GM21619 (cell line): ENCODE measurements around the gene SLC25A13.
"Not testable (repeated sequence)": the region's sequence is repeated elsewhere in the genome, so short reads cannot be mapped to it uniquely, and the experiment has no call there.

ENCODE experiments used
- ATAC-seq: cut with Tn5 transposase; IDR thresholded peaks from one replicate; pipeline ENCODE4 v1.9.1; 2021; ENCODE audit not compliant: unreplicated experiment

Gene SLC25A13

DNA sequence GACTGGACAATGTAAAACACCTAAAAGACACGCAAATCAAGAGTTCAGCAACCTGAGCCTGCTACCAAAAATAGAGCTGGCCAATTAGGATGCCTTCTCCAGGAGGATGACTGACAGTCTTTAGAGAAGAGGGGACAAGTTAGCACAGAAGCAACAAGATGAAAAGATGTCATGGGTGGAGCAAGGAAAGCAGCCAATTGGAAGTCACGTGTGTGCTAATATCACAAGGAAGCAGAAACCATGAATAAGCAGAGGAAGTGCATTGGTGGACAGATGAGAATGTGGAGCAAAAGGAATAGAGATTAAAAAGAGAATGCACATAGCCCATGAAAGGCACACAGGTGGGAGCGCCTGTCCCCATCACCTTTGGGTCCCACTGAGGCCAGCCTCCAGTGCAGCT, 148.1 kb downstream of the SLC25A13 start:
- no peak for ATAC-seq

DNA sequence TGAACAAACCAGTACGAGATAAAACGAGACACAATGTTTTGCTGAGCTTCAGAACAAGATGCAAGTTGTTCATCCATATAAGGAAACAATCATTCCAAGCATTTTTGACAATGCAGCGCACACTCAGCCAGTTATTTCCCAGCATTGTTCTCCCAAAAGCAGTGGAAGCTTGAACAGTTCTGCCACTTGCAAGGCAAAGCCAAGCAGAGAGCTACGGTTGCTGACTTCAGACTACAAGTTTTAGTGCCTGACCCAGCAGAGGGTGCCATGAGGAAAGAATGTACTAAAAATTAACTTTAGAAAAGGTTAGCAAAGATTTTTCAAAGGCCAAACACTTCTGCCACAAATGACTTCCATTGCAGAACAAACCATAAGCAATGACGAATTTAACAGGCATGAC, 152.5 kb downstream of the SLC25A13 start:
- no peak for ATAC-seq

DNA sequence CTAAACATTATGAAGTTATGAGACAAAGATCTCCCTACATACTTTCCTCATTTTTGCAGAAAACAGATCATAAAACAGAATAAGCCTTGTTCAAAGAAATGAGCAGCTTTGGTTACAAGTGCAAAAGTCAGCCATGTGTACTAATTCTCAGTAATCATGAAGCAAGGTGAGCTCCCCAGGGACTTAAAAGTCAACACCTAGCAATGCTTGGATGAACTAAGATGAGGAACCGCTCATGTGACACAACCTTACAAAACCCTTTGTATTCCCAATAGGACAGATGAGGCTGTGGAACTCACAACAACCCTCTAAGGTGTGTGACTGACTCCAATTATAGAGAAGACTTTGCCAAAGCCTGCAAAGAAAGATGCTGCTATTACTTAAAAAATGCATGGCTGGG, 154.5 kb downstream of the SLC25A13 start:
- no peak for ATAC-seq

DNA sequence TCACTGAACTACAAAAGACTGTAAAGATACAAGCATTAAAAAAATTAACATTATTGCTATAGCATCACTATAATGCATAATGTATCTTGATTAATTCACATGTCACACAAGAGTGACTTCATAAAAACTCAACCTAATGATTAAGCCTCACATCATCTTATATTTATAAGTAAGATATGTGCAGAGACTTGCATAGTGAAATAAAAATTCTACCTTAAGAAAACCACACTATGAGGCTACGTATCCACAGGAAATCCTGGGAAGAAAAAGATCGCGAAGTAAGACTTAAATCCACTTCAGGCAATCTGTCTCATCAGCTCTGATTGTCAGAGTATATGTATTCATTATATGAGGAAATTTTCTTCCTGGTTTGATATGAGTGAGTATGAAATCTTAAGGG, 160.0 kb downstream of the SLC25A13 start:
- no peak for ATAC-seq

DNA sequence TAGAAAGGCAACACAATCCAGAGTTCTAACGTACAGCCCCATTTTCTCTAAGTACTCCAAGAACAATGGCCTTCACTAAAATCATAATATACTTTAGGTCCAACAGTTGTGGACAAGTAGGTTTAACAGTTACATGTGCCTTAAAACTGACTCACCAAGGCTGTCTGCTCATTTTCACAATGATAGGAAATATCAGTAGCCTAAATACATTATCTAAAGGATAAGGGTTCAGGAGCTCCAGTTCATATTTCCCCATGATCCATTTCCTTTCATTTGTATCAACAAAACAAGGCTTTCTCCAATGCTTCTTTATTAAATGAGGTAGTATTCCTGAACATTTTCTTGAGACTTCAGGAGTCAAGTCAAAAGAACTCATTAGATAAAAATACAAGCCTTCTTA, 164.0 kb downstream of the SLC25A13 start:
- no peak for ATAC-seq

DNA sequence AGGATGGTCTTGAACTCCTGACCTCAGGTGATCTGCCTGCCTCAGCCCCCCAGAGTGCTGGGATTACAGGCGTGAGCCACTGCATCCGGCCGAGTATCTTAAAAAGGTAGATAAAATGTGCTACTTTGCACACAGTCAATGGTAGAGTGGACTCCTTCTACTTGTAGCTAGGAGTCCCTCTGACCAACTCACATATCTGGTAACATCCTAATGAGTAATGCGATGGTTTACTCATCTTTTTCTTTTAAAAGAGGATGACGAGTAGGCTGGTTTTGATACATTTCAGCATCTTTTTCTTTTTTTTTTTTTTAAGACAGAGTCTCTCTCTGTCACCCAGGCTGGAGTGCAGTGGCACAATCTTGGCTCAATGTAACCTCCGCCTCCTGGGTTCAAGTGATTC, 167.4 kb downstream of the SLC25A13 start:
- ATAC-seq: not testable (repeated sequence)

DNA sequence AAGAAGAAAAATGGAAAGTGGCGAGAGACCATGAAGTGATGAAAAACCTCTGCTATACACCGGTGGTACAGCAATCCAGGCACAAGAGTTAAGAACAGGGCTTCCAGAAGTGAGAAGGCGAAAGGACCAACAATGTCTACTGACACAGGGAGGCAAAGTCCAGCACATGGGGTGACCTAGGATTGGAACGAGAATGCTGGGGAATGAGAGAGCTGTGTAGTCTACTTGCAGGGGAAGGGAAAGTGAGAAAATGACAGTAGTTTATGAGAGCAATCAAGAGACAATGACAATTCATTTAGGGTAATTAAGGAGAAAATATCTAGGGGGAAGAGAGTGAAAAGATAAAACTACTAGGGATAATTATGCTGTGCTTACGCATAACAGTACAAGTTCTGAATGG, 169.2 kb downstream of the SLC25A13 start:
- no peak for ATAC-seq

DNA sequence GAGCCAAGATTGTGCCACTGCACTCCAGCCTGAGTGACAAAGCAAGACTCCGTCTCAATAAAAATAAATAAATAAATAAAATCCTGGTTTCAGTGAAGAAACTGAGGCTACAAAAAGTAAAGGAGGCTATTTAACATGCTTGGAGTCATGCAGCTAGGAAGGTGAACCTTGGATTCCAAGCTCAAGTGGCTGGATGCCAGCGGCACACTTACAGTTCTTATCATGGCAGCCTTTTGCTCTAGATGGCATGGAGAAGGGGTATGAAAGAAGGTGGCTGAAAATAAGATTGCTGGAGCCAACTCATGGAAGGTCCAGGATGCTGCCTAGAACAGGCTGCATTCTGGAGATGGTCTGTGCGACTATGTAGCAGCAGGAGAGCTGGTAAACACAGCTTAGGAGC, 170.0 kb downstream of the SLC25A13 start:
- ATAC-seq: no peak

DNA sequence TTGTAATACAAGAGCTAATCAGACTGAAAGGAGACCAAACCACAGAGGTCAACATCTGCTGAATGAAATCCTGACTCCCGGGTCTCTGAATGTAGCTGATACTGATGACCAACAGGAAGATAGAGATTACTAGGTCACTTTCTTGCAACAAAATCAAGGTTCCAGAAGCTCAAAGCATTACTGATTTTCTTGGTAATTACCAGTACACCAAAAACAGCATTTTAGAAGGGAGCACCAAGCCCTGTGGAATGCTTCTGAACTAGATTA, 177.7 kb downstream of the SLC25A13 start:
- ATAC-seq: no peak

DNA sequence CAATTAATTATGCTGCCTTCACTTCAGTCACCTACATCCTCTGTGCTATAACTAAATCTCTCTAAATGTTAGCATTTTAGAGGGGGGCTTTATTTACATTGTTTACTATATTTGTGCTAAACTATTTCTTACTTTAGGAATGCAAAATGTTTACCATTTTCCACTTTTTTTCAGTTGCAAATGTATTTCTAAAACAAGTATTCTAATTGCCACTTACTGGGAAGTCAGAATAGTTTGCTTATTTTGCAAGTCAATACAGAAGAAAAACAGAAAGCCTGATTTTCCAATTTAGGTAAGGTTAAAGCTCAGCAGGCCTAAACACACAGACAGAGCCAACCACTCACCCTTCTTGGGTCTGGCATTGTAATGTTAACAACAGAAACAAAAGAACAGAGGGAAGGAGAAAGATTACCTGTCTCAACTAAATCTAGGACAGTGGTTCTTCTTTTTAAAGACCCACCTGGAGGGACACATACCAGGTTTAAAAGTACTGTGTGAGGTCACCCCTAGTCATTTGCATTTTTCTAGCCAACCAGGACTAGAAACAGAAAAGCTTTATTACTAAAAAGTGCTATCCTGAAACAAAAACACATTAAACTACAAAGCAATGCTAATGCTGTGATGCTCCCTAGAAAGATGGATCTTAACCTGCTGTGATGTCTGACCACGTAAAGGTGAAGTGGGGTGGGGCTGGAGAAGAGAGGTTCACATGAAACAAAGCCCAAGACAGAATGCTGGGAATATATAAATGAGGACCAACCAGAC, 178.2 kb downstream of the SLC25A13 start:
- no peak for ATAC-seq

DNA sequence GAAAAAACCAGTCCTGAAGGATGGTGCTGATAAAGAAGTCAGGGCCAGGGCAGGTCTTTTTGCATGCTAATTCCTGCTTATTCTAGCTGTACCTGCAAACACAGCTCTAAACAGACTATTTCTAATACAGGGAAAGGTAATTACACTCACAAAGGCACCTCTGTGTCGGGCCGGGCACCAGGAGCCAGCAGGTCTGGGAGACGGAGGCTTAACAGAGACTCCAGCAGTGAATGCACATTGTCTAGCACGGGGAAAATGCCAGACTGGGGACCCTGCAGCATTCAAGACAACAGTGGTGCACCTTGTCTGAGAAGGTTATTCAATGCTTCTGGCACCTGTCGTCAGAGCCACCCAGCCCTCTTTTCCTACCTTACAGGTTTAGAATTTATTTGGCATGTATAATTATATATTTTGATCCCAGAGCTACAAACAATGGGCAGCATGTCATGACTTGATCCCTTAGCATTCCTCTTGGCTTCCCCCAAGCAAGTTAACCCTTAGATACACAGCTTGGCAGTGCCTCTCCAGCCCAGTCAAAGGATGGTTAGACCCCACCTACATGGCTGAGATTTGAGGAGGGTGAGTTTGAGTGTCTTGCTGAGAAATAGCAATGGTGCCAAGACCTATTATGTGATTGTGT, 185.2 kb downstream of the SLC25A13 start:
- no peak for ATAC-seq

DNA sequence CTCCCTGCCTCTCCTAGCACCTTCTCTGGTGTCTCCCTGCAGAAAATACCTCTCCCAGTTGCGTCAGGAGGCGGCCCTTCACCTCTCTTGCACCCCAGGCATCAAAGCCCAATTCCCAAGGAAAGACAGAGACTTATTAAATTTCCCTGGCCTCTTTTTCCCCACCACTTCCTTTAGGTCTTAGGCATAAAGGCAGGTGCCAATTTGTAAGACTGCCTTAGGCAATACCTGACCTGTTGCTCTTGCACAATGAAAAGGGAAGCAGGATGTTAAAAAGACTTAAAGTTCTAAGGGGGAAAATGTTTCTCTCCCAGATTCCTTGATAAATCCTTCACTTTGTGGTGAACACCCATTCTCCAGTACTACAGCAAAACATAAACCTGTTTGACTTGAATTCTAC, 186.7 kb downstream of the SLC25A13 start:
- no peak for ATAC-seq

DNA sequence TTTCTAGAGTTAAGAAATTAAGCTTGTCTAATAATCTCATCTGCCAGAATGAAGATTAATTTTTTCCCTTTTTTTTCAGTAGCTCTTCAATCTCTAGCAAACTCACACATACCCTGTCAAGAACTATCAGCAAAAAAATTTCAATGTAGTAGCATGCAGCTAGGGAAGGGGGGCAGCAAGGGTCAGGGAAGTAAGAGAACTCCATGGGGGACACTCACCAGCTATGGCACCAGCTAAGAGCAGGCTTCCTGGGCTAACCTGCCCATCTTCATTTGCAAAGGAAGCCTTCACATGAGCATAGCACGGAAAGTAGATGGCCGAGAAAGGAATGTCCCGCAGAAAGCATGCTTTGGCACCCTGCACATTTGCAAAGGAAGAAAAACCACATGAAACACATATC, 190.4 kb downstream of the SLC25A13 start:
- ATAC-seq: no peak

DNA sequence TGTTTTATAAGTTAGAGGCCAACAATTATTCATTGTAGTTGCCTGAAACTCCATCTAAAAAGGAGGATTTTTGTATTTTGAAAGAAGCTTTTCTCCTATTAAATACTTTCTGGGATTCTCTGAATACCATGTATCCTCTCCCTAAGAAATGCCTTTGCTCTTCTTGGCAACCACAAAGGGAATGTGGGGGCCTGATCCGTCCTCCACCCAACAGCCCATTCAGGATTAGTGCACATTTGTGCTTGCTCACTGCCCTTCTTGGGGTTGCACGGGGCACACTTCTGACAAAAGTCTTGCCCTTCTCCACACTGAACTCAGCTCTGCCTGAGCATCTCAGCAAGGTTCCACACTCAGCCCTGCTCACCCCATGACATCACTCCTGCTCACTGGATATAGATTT, 194.2 kb downstream of the SLC25A13 start:
- ATAC-seq: no peak

DNA sequence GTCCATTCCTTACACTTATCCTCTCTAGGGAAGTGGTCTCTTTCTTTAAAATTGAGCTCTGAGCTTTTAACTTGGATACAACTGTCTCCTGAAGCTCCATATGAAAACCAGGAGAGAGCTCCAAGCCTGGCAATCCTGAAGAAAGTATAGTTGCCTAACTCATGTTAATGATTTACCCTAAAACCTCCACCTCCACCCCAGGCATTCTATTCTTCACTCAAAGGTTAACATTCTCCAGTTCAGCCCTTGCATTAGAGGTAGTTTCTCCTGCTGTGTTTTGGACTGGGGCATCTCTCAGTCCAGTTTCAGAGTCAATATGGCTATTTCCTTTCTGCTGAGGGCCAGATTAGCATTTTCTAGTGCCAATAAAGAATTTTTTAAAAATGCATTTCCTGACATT, 195.5 kb downstream of the SLC25A13 start:
- ATAC-seq: no peak

DNA sequence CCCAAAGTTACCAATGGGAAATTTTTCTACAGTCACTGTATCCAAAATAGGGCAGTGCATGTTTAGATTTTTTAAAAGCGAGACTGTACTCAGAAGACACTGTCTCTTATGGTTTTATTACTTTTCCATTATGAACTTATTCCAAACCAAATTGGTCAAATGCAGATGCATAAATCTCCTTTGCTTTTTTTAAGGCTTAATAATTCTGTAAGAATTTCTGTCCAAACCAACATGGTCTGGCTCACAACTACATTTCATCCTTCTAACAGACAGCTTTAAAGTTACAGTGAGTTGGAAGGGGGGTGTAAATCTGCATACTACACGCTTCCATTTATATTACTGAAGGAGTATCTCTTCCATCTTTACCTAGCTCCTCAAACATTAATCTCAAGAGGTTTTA, 199.2 kb downstream of the SLC25A13 start:
- ATAC-seq: no peak

DNA sequence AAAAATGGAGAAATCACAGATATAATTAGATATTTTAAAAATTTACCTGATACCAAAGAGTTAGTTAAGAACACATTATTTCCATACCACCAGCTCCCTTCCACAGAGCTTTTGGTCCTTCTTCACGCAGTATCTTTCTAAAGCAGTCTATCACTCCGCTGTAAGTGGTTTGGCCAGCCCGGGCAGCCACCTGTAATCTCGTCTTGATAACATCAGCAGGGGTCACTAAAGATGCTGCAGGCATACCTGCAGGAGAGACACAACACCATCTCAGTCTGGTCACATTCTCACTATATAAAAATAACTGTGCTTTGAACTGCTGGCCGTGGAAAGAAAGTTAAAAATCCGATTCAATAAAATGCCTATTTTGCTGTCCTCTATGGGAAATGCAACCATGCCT, 200.1 kb downstream of the SLC25A13 start:
- no peak for ATAC-seq

DNA sequence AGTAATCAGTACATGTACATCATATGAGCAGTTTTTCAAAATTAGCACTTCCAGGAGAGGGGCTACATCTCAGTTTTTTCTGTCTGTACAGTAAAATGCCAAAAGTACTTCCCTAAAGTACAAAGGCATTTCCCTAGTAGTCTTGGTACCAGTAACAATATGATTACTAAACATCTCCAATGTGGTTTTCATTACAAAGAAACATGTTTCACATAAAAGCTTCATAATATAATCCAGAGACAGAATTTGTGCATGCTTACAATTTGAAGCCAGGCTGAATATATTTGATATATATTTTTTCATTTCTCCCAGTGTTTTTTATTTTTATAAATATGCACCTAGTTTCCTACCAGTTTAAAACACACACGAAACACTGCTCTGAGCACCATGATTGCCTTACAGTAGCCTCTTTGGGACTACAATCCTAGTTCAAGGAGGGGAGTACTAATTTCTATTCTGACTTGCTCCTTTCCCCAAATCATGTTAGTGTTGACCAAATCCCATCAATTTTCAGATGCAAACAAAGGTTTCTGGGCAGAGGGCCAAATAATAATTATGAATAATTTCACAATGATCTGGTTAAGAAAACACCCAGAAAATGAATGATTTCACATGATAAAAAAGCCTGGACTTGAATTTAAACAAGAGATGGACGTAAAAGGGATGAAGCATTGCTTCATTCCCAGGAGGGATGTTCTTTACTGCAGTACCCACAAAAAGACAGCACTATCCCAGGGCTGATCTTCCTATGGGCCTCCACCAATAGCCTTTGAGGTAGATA, 201.3 kb downstream of the SLC25A13 start:
- no peak for ATAC-seq

DNA sequence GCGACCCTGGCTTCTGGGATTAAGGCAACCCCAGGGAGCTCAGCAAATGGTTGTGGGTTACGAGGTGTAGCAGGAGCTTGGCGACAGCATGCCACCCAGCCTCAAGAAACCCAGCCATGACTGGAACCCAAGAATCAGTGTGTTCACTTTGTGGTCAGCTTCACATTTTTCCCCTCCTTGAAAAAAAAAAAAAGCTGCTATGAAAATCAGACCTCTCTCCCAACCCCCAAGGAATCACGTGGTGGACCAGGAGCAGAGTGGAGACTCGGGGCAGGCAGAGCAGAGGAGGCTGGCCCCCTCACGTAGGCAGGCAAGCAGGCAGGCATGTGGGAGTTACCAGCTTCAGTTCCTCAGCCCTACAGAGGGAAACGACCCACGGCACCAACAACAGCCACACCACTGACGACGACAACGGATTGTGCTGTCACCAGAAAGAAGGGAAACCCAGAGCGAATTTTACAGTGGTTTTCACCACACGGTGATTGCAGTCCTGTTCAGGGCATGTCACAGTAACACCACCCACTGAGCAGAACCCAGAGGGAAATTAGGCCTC, 203.4 kb downstream of the SLC25A13 start:
- no peak for ATAC-seq

DNA sequence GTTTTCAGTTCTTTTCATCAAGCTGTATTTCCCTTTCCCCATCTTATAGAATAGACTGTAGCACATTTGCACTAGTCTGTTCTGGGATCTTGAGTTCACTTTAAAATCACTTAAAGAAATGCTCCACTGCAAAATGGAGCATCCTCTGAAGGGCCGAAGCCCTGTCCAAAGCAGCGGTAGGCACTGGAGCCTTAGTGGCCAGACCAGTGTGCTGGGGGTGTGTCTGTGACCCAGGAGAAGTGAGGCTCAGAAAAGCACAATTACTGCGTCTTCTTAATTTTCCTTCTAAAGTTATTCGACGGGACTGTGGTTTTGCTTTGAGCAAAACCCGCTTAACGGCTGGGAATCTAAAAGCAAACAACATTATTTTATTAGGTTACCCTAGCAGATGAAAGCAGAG, 205.7 kb downstream of the SLC25A13 start:
- ATAC-seq: no peak

DNA sequence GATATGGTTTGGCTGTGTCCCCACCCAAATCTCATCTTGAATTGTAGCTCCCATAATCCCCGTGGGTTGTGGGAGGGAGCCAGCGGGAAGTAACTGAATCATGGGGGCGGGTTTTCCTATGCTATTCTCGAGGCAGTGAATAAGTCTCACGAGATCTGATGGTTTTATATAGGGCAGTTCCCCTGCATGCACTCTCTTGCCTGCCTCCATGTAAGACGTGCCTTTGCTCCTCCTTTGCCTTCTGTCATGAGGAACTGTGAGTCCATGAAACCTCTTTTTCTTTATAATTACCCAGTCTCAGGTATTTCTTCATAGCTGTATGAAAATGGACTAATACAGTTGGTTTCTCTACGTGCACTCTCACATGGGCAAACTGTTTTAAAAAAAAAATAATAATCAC, 207.7 kb downstream of the SLC25A13 start:
- ATAC-seq: no peak

DNA sequence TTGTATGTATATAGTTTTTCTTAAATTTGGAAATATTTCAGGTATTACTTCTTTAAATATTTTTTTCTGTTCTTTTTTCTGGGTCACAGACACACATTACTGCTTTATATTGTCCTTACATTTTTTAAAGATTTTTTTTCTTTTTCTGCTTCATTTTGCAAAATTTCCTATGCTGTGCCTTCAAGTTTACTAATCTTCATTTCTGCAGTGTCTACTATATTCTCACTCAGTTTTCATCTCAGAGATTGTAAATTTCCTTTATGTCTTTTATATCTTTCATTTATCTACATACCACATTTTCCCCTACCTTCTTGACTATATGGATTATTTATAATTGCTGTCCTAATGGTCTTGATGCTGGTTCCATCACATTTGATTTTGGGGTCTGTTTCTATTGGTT, 210.5 kb downstream of the SLC25A13 start:
- no peak for ATAC-seq
